ENCODE data around the gene CTNNA1. TPM values are rescaled to one million over a fixed set of nuclear protein-coding genes. Genes with fewer than 3 reads are reported as not detected.

Gene CTNNA1
- total RNA-seq, 4 donors from 2014 or later: 92.6 to 164 (median 114) TPM

DNA sequence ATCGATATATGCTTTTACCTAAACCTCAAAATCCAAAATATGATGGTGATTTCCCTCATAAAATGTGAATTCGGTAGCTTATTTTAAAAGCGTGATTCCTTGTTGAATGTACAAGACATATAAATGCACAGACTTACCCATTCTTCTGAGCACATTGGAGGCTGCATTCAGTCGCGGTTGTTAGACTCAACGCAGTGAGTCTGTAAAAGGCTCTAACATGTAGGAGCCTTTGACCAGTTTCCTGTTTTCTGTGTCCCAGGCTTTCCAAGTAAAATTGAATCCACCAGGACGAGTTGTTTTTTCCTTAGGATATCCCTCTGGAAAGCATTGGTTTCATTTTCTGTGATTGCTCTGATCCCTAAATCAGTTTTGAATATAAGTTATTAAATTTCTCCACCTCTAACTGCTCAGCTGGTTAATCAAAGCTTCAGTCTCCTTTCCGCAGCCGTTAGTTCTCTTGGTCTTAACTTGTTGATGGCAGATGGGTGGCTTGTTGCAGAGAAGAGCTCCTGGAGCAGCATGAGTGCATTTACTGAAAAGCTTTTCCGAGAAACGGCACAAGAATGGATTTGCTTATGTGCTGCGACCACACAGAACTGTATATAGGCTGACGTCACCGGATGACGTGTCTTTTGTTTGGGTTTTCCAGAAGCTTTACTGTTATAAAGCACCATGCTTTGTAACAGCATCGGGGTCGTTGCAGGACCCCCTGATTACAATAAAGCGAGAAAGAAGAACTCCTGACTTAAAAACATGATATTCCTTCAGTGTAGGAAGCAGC, 121.7 kb downstream of the CTNNA1 start, which contains the start of gene LRRTM2:
LRRTM2 (minus strand) TSS at position 565 of the 781 bp plus-strand sequence; CDS start at position 141, 424 bp downstream.
- H3K4me1 ChIP-seq: peaks cover 43 to 59% of the 10 kb centered on the region in 2 donors
- H3K36me3 ChIP-seq: no peaks in the 10 kb centered on the region
- no peaks in the 10 kb centered on the region for H3K9me3 ChIP-seq
- in situ Hi-C loops (cut with MboI; ENCODE audit: low sequenced_read_pairs in 4 of 4): no loop called here
- no peak for DNase-seq
- no peak for ATAC-seq
- TF ChIP-seq, protein P1, sequence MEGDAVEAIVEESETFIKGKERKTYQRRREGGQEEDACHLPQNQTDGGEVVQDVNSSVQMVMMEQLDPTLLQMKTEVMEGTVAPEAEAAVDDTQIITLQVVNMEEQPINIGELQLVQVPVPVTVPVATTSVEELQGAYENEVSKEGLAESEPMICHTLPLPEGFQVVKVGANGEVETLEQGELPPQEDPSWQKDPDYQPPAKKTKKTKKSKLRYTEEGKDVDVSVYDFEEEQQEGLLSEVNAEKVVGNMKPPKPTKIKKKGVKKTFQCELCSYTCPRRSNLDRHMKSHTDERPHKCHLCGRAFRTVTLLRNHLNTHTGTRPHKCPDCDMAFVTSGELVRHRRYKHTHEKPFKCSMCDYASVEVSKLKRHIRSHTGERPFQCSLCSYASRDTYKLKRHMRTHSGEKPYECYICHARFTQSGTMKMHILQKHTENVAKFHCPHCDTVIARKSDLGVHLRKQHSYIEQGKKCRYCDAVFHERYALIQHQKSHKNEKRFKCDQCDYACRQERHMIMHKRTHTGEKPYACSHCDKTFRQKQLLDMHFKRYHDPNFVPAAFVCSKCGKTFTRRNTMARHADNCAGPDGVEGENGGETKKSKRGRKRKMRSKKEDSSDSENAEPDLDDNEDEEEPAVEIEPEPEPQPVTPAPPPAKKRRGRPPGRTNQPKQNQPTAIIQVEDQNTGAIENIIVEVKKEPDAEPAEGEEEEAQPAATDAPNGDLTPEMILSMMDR (IDR thresholded peaks at IDR 0.05 in 4 of 5, conservative IDR thresholded peaks at IDR 0.05 in 1 of 5): no peak
- TF ChIP-seq POLR2A (IDR thresholded peaks at IDR 0.05): no peak
- H3K27me3 ChIP-seq: no peaks in the 10 kb centered on the region
- no peak within 1 kb of the TSS for H3K27ac ChIP-seq
- intact Hi-C loops (cut with DNase I; ENCODE audit: low total_unique reads): no loop called here
- peak within 1 kb of the TSS in 3 of 4 donors; percentile 11 to 18 (median 16) for H3K4me3 ChIP-seq

DNA sequence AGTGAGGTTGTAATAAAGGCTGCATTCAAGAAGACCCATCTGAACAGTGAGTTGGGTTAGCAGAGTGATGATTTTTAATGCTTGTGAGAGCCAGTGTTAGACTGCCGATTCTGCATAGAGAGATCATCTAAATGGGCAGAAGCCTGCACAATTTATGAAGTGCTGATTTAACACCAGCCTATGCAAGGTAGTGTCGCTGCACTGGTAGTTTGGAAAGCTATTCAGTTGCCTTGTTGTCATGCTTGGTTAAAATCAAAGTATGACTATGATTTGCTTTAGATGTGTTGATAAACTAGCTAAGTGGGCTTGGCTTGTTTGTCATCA, 122.3 kb downstream of the CTNNA1 start:
- H3K27me3 ChIP-seq: no peaks in the 10 kb centered on the region
- in situ Hi-C loops (cut with MboI; ENCODE audit: low sequenced_read_pairs in 4 of 4): no loop called here
- ATAC-seq (no peak), DNase-seq (no peak)
- peak overlapping the region in 1 of 4 donors; percentile 11 for H3K4me3 ChIP-seq
- intact Hi-C loops (cut with DNase I; ENCODE audit: low total_unique reads): no loop called here
- H3K27ac ChIP-seq: no peak overlapping the region
- no peaks in the 10 kb centered on the region for H3K36me3 ChIP-seq
- no peak for TF ChIP-seq POLR2A (IDR thresholded peaks at IDR 0.05)
- TF ChIP-seq, protein P1 (IDR thresholded peaks at IDR 0.05 in 4 of 5, conservative IDR thresholded peaks at IDR 0.05 in 1 of 5): no peak
- peaks cover 37 to 54% of the 10 kb centered on the region in 2 donors for H3K4me1 ChIP-seq
- H3K9me3 ChIP-seq: no peaks in the 10 kb centered on the region

DNA sequence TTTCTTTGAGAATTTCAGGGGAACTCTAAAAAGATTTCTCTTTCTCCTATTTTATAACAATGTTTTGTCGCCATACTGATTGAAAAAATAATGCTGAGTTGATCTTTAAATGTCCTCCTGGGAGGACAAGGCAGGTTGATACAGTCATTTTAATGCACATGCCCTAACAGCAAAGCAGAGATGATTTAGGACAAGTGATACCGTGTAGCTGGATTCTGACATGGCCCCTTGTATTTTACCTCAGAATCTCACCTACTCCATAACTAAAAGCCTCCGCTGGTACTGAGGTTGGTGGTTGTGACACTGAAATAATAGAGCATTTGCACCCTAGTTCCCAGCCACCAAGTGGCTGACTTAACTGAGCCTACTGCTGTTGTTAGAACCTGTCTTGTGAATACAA, 122.7 kb downstream of the CTNNA1 start:
- in situ Hi-C loops (cut with MboI; ENCODE audit: low sequenced_read_pairs in 4 of 4): no loop called here

DNA sequence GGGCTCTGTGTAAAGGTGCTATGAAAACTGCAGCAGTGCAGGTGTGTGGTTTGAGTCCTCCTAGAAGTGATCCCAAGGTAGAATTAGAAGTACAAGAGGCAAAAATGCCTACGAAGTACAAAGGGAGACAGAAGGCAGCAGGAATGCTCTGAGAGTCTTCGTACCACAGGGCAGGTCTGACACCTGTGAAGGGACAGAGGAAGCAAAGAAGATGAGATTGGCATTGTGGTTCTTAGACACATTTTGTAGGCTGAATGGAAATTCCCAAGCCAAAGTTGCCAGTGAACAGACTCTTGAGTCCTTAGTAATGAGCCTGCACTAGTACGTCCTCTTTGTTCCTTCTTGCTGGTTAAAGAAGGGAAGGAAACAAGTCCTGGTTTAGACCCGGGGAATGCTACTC, 123.6 kb downstream of the CTNNA1 start:
- peaks cover 25 to 41% of the 10 kb centered on the region in 2 donors for H3K4me1 ChIP-seq

More for the DNA sequence above, 122.7 kb downstream of the CTNNA1 start:
- intact Hi-C loops (cut with DNase I; ENCODE audit: low total_unique reads): no loop called here
- Histone ChIP-seq H3K27ac (no peak overlapping the region), H3K36me3 (no peaks in the 10 kb centered on the region), H3K4me3 (no peak overlapping the region), H3K27me3 (no peaks in the 10 kb centered on the region), H3K4me1 (peaks cover 33 to 49% of the 10 kb centered on the region in 2 donors), H3K9me3 (no peaks in the 10 kb centered on the region)
- TF ChIP-seq, protein P1 (IDR thresholded peaks at IDR 0.05 in 4 of 5, conservative IDR thresholded peaks at IDR 0.05 in 1 of 5): no peak
- no peak for TF ChIP-seq POLR2A (IDR thresholded peaks at IDR 0.05)
- DNase-seq (no peak), ATAC-seq (no peak)

More for the DNA sequence above, 123.6 kb downstream of the CTNNA1 start:
- Histone ChIP-seq H3K36me3 (no peaks in the 10 kb centered on the region), H3K4me3 (no peak overlapping the region), H3K27me3 (no peaks in the 10 kb centered on the region), H3K9me3 (no peaks in the 10 kb centered on the region), H3K27ac (no peak overlapping the region)
- intact Hi-C loops (cut with DNase I; ENCODE audit: low total_unique reads) (no loop called here), in situ Hi-C loops (cut with MboI; ENCODE audit: low sequenced_read_pairs in 4 of 4) (no loop called here)
- no peak for TF ChIP-seq POLR2A (IDR thresholded peaks at IDR 0.05)
- TF ChIP-seq, protein P1 (IDR thresholded peaks at IDR 0.05 in 4 of 5, conservative IDR thresholded peaks at IDR 0.05 in 1 of 5): no peak
- no peak for ATAC-seq
- no peak for DNase-seq
